Neural cell (in vitro differentiated cells): Measurements from ENCODE around the gene ADD3. TPM values are rescaled to one million over a fixed set of nuclear protein-coding genes. Genes with fewer than 3 reads are reported as not detected.

ENCODE experiments used
- H2AFZ ChIP-seq: fragments of 200-600, 300-800 bp; sonication (generic), shearing (Covaris generic); 2 replicates; pipeline ENCODE4 v1.6.0; 2014; ENCODE audit warnings: low read depth, mild to moderate bottlenecking, antibody characterized with exemption, low read length, moderate library complexity
- H3F3A ChIP-seq: fragments of 200-600 bp; shearing (Covaris generic); 2 replicates; pipeline ENCODE4 v1.6.1; 2016; ENCODE audit warnings: mild to moderate bottlenecking, moderate library complexity, mixed read lengths, antibody characterized with exemption, low read length; ENCODE audit not compliant: insufficient read depth, poor library complexity, severe bottlenecking
- H3K27ac ChIP-seq: fragments of 200-600, 300-800 bp; sonication (generic), shearing (Covaris generic); 2 replicates; pipeline ENCODE4 v1.5.1; 2014; ENCODE audit warnings: mild to moderate bottlenecking, low read length, moderate library complexity
- H3K27me3 ChIP-seq: fragments of 300-800, 200-600 bp; sonication (generic), shearing (Covaris generic); 2 replicates; pipeline ENCODE4 v1.6.0; 2014; ENCODE audit warnings: mild to moderate bottlenecking, low read depth, low read length, moderate library complexity; ENCODE audit not compliant: insufficient read depth
- H3K36me3 ChIP-seq: fragments of 300-800, 200-600 bp; sonication (generic), shearing (Covaris generic); 2 replicates; pipeline ENCODE4 v1.5.1; 2014; ENCODE audit warnings: mild to moderate bottlenecking, antibody characterized with exemption, low read length, moderate library complexity; ENCODE audit not compliant: insufficient read depth
- H3K4me2 ChIP-seq: fragments of 300-800, 200-600 bp; sonication (generic), shearing (Covaris generic); 2 replicates; pipeline ENCODE4 v1.6.0; 2014; ENCODE audit warnings: mild to moderate bottlenecking, low read length
- H3K4me3 ChIP-seq: fragments of 300-800, 200-600 bp; sonication (generic), shearing (Covaris generic); 2 replicates; pipeline ENCODE4 v1.5.1; 2014; ENCODE audit warnings: mild to moderate bottlenecking, low read length, moderate library complexity
- H3K79me2 ChIP-seq: fragments of 200-600 bp; shearing (Covaris generic); replicated peaks from 2 replicates; pipeline ENCODE4 v1.6.0; 2014; ENCODE audit warnings: mild to moderate bottlenecking, low read length, moderate library complexity; ENCODE audit not compliant: insufficient read depth
- H3K9ac ChIP-seq: fragments of 300-800, 200-600 bp; sonication (generic), shearing (Covaris generic); 2 replicates; pipeline ENCODE4 v1.6.1; 2016; ENCODE audit warnings: mild to moderate bottlenecking, low read length, mixed read lengths
- H3K9me2 ChIP-seq: fragments of 200-600 bp; shearing (Covaris generic); 2 replicates; pipeline ENCODE4 v1.6.1; 2016; ENCODE audit warnings: mild to moderate bottlenecking, low read length, mixed read lengths; ENCODE audit not compliant: insufficient read depth
- H3K9me3 ChIP-seq: fragments of 200-600, 300-800 bp; sonication (generic), shearing (Covaris generic); 2 replicates; pipeline ENCODE4 v1.6.1; 2016; ENCODE audit warnings: mild to moderate bottlenecking, mixed run types, low read length, moderate library complexity, mixed read lengths
- H4K20me1 ChIP-seq: fragments of 200-600 bp; shearing (Covaris generic); 2 replicates; pipeline ENCODE4 v1.6.1; 2016; ENCODE audit warnings: mild to moderate bottlenecking, mixed run types; ENCODE audit not compliant: insufficient read depth
- CTCF ChIP-seq: fragments of 450-650 bp; IDR thresholded peaks from 2 replicates; pipeline ENCODE4 v1.5.1; 2014; ENCODE audit warnings: antibody characterized with exemption, mild to moderate bottlenecking, moderate library complexity; ENCODE audit not compliant: poor library complexity, severe bottlenecking
- EP300 ChIP-seq: fragments of 450-650 bp; conservative IDR thresholded peaks from 2 replicates; pipeline ENCODE4 v1.6.1; 2014; ENCODE audit warnings: antibody characterized with exemption, mild to moderate bottlenecking, moderate library complexity; ENCODE audit not compliant: poor library complexity, severe bottlenecking
- EZH2 ChIP-seq: fragments of 200-600, 300-800 bp; shearing (Covaris generic), sonication (generic); IDR thresholded peaks from 2 replicates; pipeline ENCODE4 v1.6.1; 2014; ENCODE audit warnings: antibody characterized with exemption, low read length, borderline replicate concordance, mild to moderate bottlenecking; ENCODE audit not compliant: insufficient read depth, poor library complexity, severe bottlenecking
- MXI1 ChIP-seq: fragments of 450-650 bp; conservative IDR thresholded peaks from 2 replicates; pipeline ENCODE4 v1.6.1; 2014; ENCODE audit warnings: antibody characterized with exemption, mild to moderate bottlenecking; ENCODE audit not compliant: poor library complexity, severe bottlenecking
- POLR2AphosphoS5 ChIP-seq: IDR thresholded peaks from 2 replicates; pipeline ENCODE4 v1.6.1; 2012
- RAD21 ChIP-seq: fragments of 450-650 bp; conservative IDR thresholded peaks from 2 replicates; pipeline ENCODE4 v1.6.1; 2014; ENCODE audit warnings: antibody characterized with exemption, mild to moderate bottlenecking, moderate library complexity
- REST ChIP-seq: IDR thresholded peaks from 2 replicates; pipeline ENCODE4 v1.6.1; 2012; ENCODE audit warnings: borderline replicate concordance
- SMC3 ChIP-seq: fragments of 450-650 bp; conservative IDR thresholded peaks from 2 replicates; pipeline ENCODE4 v1.6.1; 2014; ENCODE audit warnings: antibody characterized with exemption, mild to moderate bottlenecking, moderate library complexity; ENCODE audit not compliant: poor library complexity
- TAF1 ChIP-seq: IDR thresholded peaks from 2 replicates; pipeline ENCODE4 v1.6.1; 2012; ENCODE audit warnings: low read depth
- polyA plus RNA-seq: library from polyadenylated mRNA; depleted of rRNA; stranded (reverse); fragments of >200 nt; gene quantifications from 2 replicates; pipeline ENCODE4 v1.2.3, GENCODE V29; 2014

ADD3 gene
- polyA plus RNA-seq, 1 donor from 2014 or later: 40.6 TPM

GRCh38 chr10:110150046-110150445 is 142.3 kb downstream of the ADD3 start:
- Histone ChIP-seq H3K9me3 (no peaks in the 10 kb centered on the region), H3K79me2 (no peaks in the 10 kb centered on the region), H3F3A (no peaks in the 10 kb centered on the region), H4K20me1 (no peaks in the 10 kb centered on the region), H3K9me2 (no peaks in the 10 kb centered on the region), H3K36me3 (no peaks in the 10 kb centered on the region), H3K27ac (no peak overlapping the region), H3K4me2 (no peak overlapping the region), H3K9ac (no peak overlapping the region), H3K27me3 (no peaks in the 10 kb centered on the region), H3K4me3 (no peak overlapping the region), H2AFZ (no peak overlapping the region)
- TF ChIP-seq EZH2: no peak
- TF ChIP-seq RAD21: no peak
- no peak for TF ChIP-seq REST
- TF ChIP-seq EP300: no peak
- TF ChIP-seq SMC3: no peak
- TF ChIP-seq MXI1: no peak
- no peak for TF ChIP-seq POLR2AphosphoS5
- TF ChIP-seq TAF1: no peak
- TF ChIP-seq CTCF: no peak

GRCh38 chr10:110150981-110151380 is 143.2 kb downstream of the ADD3 start:
- H3K27me3 ChIP-seq: no peaks in the 10 kb centered on the region
- H3K9me3 ChIP-seq: no peaks in the 10 kb centered on the region
- no peaks in the 10 kb centered on the region for H3K36me3 ChIP-seq
- no peak overlapping the region for H3K4me3 ChIP-seq
- H4K20me1 ChIP-seq: no peaks in the 10 kb centered on the region
- no peak for TF ChIP-seq CTCF
- no peak for TF ChIP-seq POLR2AphosphoS5
- no peak for TF ChIP-seq EP300
- no peak for TF ChIP-seq SMC3
- no peak for TF ChIP-seq RAD21
- no peak for TF ChIP-seq EZH2
- no peak overlapping the region for H3K9ac ChIP-seq
- H3K4me2 ChIP-seq: no peak overlapping the region
- no peaks in the 10 kb centered on the region for H3K9me2 ChIP-seq
- no peaks in the 10 kb centered on the region for H3K79me2 ChIP-seq
- no peak overlapping the region for H3K27ac ChIP-seq
- no peak overlapping the region for H2AFZ ChIP-seq
- no peaks in the 10 kb centered on the region for H3F3A ChIP-seq
